ENCODE results near the gene ABCA12. TPM values are rescaled to one million over a fixed set of nuclear protein-coding genes. Genes with fewer than 3 reads are reported as not detected.

ABCA12 gene
- total RNA-seq, 1 donor from 2014 or later: 7.7 TPM

DNA sequence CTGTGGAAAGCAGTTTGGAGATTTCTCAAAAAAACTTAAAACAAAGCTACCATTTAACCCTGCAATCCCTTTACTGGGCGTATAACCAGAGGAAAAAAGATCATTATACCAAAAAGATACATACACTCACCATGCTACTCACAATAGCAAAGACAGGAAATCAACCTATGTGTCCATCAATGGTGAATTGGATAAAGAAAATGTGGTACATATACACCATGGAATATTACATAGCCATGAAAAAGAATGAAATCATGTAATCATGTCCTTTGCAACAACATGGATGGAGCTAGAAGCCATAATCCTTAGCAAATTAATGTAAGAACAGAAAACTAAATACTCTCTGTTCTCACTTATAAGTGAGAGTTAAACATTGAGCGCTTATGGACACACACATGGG, 18.6 kb downstream of the ABCA12 start:
- H3K4me3 ChIP-seq (ENCODE audit: low read depth, low read length): no peak overlapping the region
- no peak for DNase-seq (ENCODE audit: low read depth)
- no peaks in the 10 kb centered on the region for H3K36me3 ChIP-seq (ENCODE audit: control insufficient read depth, insufficient read depth, low read length)
- H3K27me3 ChIP-seq (ENCODE audit: control insufficient read depth, insufficient read depth, low read length): no peaks in the 10 kb centered on the region
- TF ChIP-seq, protein P1, sequence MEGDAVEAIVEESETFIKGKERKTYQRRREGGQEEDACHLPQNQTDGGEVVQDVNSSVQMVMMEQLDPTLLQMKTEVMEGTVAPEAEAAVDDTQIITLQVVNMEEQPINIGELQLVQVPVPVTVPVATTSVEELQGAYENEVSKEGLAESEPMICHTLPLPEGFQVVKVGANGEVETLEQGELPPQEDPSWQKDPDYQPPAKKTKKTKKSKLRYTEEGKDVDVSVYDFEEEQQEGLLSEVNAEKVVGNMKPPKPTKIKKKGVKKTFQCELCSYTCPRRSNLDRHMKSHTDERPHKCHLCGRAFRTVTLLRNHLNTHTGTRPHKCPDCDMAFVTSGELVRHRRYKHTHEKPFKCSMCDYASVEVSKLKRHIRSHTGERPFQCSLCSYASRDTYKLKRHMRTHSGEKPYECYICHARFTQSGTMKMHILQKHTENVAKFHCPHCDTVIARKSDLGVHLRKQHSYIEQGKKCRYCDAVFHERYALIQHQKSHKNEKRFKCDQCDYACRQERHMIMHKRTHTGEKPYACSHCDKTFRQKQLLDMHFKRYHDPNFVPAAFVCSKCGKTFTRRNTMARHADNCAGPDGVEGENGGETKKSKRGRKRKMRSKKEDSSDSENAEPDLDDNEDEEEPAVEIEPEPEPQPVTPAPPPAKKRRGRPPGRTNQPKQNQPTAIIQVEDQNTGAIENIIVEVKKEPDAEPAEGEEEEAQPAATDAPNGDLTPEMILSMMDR (IDR thresholded peaks at IDR 0.05; ENCODE audit: insufficient read depth, low read length, poor library complexity, severe bottlenecking): no peak

DNA sequence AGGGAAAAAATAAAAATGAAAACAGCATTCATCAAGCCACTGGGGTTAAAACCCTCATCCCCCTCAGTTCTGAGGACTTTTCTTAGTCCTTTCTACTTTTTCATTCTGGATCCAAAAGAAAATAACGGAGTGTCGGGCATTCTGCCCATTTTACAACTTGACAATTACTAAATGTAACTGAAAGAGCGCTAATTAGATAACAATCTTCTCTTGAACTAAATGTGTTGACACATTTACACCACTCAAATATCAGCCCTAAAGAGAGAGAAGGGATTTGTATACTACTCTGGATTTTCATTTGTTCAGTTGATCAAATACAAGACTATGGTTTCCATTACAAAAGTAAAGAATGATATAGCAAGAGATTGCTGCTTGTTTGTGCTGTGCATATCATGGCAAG, 27.5 kb downstream of the ABCA12 start:
- no peak for DNase-seq (ENCODE audit: low read depth)
- H3K27me3 ChIP-seq (ENCODE audit: control insufficient read depth, insufficient read depth, low read length): no peaks in the 10 kb centered on the region
- TF ChIP-seq, protein P1 (IDR thresholded peaks at IDR 0.05; ENCODE audit: insufficient read depth, low read length, poor library complexity, severe bottlenecking): no peak

DNA sequence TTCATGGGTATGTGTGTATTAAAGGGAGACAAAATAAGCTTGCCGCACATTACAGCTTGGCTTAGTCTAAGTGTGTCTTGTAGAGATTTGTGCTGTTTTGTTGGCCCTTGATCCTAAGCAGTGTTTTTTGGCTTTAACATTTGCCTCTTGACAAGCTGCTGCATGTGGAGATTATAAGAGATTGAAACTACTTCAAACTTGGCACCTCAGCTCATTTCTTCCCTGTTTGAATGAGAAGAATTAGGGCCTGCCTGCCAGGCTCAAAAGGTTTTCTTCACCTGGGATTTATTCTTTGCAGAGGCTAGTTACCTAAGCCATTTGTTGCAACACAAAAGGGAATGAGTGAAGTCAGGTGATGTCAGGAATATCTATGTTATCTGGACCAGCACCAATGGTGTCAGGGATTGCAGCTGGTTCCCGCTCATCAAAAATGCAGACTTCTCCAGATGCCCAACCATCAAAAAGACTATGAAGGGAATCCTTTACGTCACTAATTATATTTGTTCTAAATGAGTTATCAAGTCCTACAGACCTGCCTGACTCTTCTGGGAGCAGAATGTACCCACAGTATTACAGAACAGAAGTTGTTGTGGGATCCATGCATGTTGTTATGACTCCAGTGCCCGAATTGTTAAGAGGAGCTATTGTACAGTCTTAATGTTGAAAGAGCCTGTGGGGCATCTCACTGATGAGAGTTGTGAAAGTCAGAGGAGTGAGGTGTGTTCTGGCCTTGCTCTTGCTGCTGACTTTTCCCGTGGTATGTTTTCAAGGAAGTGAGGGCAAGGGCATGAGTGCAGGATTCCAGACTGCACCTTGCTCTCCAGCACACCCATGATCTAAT, 31.0 kb downstream of the ABCA12 start:
- Histone ChIP-seq H3K36me3 (ENCODE audit: control insufficient read depth, insufficient read depth, low read length) (no peaks in the 10 kb centered on the region), H3K27me3 (ENCODE audit: control insufficient read depth, insufficient read depth, low read length) (no peaks in the 10 kb centered on the region), H3K4me3 (ENCODE audit: low read depth, low read length) (no peak overlapping the region)
- no peak for DNase-seq (ENCODE audit: low read depth)
- TF ChIP-seq, protein P1 (IDR thresholded peaks at IDR 0.05; ENCODE audit: insufficient read depth, low read length, poor library complexity, severe bottlenecking): no peak

More for the DNA sequence above, 27.5 kb downstream of the ABCA12 start:
- Histone ChIP-seq H3K4me3 (ENCODE audit: low read depth, low read length) (no peak overlapping the region), H3K36me3 (ENCODE audit: control insufficient read depth, insufficient read depth, low read length) (no peaks in the 10 kb centered on the region)

DNA sequence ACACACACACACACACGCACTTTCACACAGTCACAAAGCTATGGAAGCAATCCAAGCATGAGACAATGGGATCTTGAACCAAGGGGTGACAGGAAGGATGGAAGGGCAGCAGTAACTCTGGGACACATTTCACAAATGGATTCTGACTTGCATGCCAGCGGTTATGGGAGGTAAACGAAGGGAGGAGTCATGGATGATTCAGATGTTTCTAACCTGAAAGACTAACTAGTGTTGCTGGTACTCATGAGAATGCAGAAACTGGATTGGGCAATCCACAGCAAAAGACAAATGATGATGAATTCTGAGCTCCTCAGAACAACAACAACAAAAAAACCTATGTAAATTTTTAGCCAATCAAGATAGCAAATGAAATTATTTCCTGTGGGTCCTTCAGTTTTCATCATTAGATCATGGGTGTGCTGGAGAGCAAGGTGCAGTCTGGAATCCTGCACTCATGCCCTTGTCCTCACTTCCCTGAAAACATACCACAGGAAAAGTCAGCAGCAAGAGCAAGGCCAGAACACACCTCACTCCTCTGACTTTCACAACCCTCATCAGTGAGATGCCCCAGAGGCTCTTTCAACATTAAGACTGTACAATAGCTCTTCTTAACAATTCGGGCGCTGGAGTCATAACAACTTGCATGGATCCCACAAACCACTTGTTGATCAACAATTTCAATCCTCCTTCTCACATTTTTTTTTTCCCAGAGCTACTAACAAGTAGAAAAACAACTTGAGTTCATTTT, 32.6 kb downstream of the ABCA12 start:
- TF ChIP-seq, protein P1 (IDR thresholded peaks at IDR 0.05; ENCODE audit: insufficient read depth, low read length, poor library complexity, severe bottlenecking): no peak
- H3K4me3 ChIP-seq (ENCODE audit: low read depth, low read length): no peak overlapping the region
- H3K27me3 ChIP-seq (ENCODE audit: control insufficient read depth, insufficient read depth, low read length): no peaks in the 10 kb centered on the region
- no peaks in the 10 kb centered on the region for H3K36me3 ChIP-seq (ENCODE audit: control insufficient read depth, insufficient read depth, low read length)
- no peak for DNase-seq (ENCODE audit: low read depth)

DNA sequence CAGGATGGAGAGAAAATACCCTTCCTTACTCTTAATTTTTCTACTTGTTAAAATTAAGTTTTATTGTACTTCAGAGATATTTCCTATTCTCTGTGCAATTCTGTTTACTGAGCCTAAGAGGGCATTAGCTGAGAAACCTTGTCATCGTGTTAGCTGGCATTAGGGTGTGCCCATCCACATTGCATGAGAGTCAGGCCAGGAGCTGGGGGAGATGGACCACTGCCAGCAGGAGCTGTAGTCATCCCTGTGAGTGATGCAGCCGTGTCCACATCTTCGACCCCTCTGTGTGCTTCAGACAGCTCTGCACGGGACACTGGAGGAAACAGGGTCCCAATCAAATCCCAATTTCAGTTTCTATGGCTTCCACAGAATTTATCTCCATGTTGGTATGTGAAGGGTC, 34.2 kb downstream of the ABCA12 start:
- no peak for DNase-seq (ENCODE audit: low read depth)

More for the DNA sequence above, 34.2 kb downstream of the ABCA12 start:
- Histone ChIP-seq H3K27me3 (ENCODE audit: control insufficient read depth, insufficient read depth, low read length) (no peaks in the 10 kb centered on the region), H3K36me3 (ENCODE audit: control insufficient read depth, insufficient read depth, low read length) (no peaks in the 10 kb centered on the region), H3K4me3 (ENCODE audit: low read depth, low read length) (no peak overlapping the region)
- TF ChIP-seq, protein P1 (IDR thresholded peaks at IDR 0.05; ENCODE audit: insufficient read depth, low read length, poor library complexity, severe bottlenecking): no peak

All from kidney epithelial cell (primary cell).